H1 (cell line): ENCODE measurements around the gene C2orf76. TPM values are rescaled to one million over a fixed set of nuclear protein-coding genes. Genes with fewer than 3 reads are reported as not detected.

Experiments used
- RAD21 ChIP-seq, 2 experiments: IDR thresholded peaks in 1 of 2; conservative IDR thresholded peaks in 1 of 2; 2 replicates each; pipeline ENCODE4 v1.6.1; 2011; ENCODE audit warnings: low read depth in 2 of 2, low read length in 2 of 2, improper control_type of control experiment in 1 of 2, inconsistent platforms in 1 of 2, mild to moderate bottlenecking in 1 of 2, moderate library complexity in 1 of 2
- polyA plus RNA-seq, 7 experiments: library from polyadenylated mRNA; depleted of rRNA in 3 of 7; stranded (reverse) in 5 of 7; unstranded in 2 of 7; fragments of >200 nt in 5 of 7; fragments of 200-250 nt in 2 of 7; gene quantifications; 1 replicate in 5 of 7; 2 replicates in 1 of 7; 4 replicates in 1 of 7; pipeline versions ENCODE4 v1.2.1 to v1.2.3, GENCODE V29; 2011 to 2013; ENCODE audit warnings: missing spikeins in 2 of 7, mixed read lengths in 2 of 7
- total RNA-seq: library from RNA; stranded (reverse); fragmentation: NEBNext Ultra II Directional; extraction: Animal tissue kit (Norgen Biotek cat#: 25700); gene quantifications from 2 replicates; pipeline ENCODE4 v1.2.1, GENCODE V29; 2021

C2orf76 gene
- total and polyA plus RNA-seq, 2 of the 8 experiments (the other 6 are each of a cell fraction or from before 2014, with no cell fraction given), result 4.4 to 5.0 TPM

DNA sequence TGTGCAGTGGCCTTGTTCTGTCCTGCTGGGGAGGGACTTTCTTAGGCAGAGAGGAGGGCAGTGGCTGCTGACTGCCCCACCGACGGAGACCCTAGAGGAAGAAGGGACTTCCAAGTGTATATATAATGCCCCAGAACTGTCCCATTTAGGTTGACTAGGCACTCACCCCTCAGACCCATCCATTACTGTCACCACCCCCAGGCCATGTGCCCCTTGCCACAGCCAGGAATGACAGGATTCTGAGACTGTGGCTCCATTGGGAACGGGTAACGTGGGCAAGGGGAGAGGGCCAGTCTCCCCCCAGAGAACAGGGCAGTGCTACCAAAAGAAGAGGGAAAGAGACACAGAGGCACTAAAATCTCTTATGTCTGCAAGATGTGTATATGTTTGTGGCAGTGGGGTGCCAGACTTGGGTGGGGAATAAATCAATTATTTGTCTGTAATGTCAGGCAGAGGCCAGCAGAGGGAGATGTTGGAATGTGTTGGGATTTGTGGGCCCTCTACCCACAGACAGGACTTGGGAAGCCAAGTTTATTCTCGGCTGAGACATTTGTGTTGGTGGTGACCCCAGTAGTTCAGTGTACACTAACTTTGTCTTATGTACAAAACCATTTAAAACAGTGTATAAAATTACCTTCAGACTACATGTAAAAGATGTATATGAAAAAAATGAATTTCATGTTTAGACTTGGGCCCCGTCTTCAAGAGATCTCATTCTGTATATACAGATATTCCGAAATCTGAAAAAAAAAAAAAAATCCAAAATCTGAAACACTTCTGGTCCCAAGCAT, 41.0 kb upstream of the C2orf76 start (continued):
- peak; percentile 95 to 96 for TF ChIP-seq RAD21 (IDR thresholded peaks at IDR 0.05 in 1 of 2, conservative IDR thresholded peaks at IDR 0.05 in 1 of 2; ENCODE audit: low read depth in 2 of 2, low read length in 2 of 2)
